HG03565 (cell line): Measurements from ENCODE around the gene CYP46A1.
A peak's percentile ranks its signal among the peaks of the same experiment; 100 is the strongest.

Experiments used
- ATAC-seq: cut with Tn5 transposase; IDR thresholded peaks from one replicate; pipeline ENCODE4 v1.9.1; 2021; ENCODE audit warnings: mild to moderate bottlenecking, moderate library complexity; ENCODE audit not compliant: unreplicated experiment

Gene CYP46A1

DNA sequence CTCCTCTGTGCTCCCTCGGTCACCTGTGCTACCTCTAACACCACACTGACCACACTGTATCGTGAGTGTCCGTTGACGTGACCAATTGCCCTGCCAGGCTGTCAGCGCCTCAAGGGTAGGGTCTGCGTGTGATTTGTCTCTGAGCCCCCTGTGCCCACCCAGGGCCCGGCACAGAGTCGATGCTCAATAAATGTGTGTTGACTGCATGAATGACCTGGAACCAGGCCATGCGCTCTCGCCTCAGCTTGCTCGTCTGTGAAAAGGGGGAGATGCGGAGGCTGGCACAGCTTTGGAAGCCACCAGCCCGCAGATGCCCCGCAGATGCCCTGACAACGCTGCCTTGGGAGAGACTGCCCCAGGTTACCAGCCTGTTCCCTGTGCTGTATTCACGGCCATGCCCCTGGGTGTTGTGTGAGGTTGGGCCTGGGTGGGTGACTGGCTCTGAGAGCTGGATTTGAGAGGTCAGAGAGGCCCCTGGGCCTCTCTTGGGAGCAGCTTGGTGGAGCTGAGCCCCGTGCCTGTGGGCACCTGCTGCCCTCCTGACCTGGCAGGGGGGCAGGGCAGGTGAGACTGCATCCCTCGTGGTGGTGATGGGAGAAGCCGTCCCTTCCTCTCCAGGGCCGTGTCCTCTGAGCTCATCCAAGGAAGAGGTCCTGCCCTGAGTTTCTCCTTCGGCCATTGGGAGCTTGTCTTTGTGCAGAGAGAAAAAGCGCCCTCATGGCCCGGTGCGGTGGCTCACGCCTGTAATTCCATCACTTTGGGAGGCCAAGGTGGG lies 43.2 kb downstream of the CYP46A1 start:
- ATAC-seq = no peak

DNA sequence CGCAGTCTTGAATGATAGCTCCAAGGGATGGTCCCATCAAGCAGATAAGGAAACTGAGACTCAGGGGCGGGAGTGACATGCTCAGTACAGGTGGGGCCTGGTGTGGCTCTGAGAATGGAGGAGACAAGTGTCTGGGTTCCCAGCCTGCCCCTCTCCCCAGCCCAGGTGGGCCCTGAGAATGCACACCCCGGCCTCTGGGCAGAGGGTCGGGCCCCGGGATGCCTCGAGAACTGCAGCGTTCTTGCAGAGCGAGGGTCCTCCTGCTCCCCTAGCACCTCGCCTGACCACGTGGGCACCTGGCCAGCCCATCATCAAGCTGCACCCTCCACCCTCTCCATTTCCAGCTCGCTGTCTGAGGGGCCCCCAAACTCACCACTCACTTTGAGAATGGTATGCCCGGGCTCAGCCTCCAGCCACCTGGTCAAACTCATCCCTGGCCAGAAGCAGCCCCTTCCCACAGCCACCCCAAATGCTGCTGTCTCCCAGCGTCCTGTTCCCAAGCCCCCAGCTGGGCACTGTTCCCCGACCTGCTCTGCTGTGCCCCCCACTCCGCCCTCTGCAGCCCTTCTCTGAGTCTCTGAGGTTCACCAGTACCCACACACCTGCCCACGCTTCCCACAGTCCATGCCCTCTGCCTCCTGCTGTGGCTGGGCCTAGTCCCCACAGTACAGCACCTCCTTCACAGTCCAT lies 44.3 kb downstream of the CYP46A1 start:
- ATAC-seq = no peak

DNA sequence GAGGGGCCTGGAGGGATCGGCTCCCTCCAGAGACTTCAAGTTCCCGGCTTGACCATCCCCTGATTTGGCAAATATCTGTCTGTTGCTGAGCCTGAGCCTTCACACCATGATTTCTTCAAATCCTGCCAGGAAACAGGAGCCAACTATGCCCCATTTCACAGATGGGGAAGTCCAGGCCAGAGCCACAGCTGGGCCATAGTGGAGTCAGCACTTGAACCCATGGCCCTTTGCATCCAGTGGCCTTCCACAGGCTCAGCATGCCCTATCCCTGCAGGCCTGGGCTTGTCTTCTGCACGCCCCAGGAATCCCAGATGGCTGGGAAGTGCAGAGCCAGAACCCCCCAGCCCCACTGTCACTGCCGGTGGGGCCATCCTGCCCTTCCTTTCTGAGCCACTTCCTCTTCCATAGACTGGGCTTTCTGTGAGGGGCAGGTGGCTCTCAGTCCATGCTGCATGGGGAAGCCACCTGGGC lies 44.9 kb downstream of the CYP46A1 start:
- ATAC-seq = no peak

DNA sequence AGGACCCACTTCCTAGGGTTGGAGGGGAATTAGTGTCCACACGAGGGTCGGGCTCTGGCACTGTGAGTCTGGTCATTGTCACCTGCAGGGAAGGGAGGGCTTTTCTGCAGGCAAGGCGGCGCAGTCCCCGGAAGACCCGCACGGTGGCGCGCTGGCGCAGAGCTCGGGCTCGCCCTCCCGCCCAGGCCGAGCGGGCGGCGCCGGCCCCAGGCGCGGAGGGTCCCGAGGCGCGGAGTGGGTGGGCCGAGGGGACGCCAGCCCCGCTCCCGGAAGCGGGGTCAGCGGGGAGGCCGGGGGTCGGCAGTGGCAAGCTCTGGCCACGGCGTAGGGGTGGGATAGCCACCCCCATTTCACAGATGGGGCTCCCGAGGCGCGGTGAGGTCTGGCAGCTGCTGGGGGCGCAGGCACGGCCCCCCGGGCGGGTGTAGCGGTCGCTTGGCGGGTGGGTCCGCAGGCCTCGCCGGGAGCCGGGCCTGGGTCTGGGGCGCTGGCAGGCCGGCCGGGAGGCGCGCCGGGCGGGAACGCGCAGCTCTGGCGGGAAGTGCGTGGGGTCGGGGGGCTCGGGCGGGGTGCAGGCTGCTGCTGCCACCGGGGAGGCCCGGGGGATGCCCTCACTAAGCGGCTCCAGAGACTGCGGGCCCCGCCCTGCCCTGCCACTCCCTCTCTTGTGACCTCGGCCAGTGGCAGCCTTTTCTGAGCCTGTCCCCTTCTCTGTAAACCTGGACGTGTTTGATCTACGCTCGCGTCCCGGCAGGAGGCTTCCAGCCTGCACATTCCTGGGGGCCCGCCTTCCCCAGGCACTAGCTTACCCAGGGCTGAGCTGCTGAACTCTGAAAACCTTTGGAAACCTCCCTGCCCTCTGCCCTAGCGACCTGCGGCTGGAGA lies 46.1 kb downstream of the CYP46A1 start:
- peak; percentile 77 for ATAC-seq

DNA sequence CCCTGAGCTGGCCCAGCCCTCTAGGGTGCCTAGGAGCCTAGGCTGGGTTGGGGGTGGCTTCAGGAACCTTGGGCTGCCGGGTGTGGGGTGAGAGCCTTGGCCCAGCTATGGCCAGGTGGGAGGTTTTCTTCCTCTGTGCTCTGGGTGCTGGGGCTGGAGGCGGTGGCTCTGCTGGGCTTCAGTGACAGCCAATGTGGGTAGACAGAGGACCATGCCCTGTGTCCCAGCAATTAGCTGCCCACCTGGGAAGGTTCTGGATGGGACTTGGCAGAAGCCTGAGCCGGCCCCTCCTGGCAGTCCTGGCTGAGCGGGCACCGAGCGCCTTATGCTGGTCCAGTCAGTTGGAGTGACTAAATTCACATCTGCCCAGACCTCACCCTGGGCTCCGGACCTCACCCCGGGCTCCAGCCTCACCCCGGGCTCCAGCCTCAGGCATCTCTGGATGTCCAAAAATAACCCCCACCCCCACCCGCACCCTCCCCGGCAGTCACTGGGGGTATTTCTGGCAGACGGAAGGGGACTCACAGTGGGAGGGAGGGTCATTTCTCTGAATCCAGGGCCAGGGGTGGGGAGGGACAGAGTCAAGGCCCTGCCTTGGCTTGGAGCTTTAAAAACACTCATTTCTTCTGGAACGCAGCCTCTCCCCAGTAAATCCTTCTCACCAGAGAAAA lies 46.9 kb downstream of the CYP46A1 start:
- no peak for ATAC-seq

DNA sequence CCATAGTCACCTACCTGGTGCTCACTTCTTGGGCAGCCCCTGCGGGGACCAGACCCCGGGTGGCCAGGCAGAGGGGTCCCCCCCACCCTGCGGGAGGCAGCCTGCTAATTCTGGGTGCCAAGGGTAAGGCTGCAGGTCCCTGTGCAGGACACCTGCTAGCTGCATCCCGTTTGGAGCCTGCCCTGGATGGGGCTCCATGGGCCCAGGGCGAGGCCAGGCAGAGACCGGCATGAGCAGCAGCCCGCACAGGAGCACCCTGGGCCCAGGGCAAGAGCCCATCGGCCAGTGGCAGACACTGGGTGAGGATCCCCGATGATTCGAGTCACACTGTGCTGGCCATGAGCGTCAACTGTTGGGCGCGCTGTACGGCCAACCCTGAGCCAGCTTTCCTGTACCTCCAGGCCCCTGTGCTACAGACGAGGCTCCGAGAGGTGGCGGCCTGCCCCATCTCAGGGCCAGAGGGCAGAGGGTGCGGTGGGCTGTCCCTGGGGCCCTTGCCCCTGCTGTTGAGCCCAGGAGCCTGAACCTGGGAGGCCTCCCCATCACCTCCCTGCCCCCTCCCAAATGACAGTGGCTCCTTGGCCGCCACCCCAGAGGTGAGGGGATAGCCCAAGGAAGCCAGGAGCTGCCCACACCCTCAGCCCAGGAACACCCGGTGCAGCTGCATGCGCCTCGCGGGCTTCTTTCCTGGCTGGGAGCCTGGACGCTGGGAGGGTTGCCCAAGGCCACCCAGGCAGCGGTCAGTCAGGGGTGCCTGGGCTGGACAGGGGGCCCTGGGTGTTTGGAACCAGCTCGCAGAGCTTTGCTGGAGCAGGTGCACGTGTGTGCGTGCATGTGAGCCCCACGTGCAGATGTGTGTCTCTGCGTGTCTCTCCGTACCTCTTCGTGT lies 47.7 kb downstream of the CYP46A1 start:
- ATAC-seq = no peak

DNA sequence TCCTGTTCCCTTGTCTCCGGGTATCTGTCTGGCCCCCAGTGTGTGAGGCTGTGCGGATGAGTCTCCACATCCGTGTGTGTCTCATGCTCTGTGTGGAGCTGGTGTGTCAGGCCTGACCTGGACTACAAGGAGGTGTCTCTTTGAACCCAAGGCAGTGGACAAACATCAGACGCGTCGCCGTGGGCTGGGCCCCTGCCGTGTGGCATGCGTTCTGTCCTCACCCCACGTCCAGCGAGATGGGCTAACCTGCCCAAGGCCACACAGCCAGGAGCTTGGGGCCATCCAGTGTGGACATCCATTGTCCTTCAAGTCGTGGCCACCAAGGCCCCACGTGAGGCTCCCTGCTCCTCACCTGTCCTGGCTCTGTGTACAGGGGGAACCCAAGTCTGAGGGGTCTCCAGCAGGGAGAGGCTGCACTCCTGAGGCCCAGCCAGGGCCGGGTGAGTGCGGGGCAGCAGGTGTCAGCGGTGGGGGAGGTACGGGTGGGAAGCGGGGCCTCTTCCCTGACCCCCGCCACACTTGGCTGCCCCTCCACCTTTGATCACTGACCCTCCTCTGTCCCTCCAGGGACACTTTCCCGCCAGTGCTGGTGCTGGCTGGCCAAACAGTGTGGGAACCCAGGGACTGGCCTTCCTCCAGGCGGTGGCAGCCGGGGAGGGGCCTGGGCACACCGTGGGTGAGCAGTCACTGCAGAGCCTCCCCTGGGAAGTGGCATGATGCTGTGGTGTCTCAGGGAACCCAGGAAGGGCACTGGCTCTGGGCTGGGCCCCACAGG lies 48.5 kb downstream of the CYP46A1 start:
- no peak for ATAC-seq

DNA sequence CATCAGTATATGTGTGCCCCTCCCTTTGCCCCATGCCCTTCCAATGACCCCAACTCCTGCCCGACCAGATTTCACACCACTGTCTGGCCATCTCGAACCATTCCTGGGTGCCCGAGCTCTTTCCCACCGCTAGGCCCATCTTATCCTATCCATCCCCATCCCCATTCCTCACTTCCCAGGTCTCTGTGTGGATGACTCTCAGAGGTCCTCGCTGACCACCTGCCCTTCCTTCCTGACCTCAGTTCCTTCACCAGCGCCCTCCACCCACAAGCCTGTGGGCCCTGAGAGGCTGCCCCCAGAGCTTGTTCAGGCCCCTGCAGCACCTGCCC lies 49.1 kb downstream of the CYP46A1 start:
- no peak for ATAC-seq

DNA sequence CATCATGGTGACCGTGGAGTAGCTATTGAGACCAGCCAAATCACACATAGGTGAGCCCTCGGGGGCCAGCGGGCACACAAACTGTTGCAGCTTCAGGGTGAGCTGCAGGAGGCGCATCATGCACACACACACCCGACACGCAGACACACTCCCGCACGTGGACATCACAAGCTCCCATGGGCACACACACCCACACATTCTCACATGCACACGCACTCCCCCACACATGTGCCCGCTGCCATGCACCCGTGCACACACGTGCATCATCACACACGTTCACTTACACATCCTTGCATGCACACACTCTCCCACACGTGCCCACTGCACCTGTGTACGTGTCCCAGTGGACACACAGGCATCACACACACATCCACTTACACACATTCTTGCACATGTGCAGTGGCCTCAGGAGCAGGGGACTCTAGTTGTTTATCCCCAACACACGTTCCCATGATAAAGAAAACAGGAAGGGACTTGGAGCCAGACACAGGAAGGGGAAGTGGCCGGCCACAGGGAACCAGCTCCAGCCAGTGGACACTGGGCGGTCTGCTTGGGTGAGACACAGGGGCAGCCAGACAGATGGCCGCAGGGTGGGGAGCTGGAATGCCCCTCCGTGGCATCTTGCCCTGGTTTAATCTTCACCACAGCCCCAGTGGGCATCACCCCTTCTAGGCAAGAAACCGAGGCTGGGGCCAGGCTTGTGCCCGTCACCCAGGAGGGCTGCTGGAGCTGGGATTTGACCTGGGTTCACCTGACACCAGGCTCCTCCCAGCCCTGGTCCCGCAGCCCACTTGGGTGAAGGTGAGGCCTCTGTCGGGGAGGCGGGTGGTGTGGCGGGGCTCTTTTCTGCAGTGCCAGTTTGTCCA lies 49.7 kb downstream of the CYP46A1 start:
- ATAC-seq = no peak

DNA sequence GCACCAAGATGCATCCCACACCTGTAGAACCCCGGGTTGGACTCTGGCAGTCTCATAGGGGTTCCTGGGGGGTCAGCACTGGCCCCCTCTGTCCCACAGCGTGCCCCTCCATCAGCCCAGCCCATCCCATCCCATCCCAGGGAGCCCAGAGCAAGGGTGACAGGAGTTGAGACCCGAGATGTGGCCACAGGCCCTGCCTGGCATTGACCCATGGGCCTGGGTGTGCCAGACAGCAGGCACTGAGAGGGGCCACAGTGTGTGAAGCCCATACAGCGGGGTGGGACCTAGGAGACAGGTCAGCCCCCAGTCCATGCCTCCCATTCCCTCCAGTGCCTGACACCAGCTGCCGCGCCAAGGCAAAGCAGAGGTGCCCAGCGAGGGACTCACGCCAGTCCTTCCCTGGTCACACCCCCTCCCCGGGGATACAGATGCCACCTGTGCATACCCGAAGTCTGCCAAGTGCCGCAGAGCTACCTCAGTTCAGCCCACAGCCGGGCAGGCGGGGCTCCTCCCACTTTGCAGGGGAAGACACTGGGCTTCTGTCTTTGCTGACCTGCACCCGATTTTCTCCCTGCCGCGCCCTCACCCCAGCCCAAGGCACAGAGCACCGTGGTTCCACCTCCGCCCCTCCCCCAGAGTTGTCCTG lies 50.4 kb downstream of the CYP46A1 start:
- no peak for ATAC-seq

DNA sequence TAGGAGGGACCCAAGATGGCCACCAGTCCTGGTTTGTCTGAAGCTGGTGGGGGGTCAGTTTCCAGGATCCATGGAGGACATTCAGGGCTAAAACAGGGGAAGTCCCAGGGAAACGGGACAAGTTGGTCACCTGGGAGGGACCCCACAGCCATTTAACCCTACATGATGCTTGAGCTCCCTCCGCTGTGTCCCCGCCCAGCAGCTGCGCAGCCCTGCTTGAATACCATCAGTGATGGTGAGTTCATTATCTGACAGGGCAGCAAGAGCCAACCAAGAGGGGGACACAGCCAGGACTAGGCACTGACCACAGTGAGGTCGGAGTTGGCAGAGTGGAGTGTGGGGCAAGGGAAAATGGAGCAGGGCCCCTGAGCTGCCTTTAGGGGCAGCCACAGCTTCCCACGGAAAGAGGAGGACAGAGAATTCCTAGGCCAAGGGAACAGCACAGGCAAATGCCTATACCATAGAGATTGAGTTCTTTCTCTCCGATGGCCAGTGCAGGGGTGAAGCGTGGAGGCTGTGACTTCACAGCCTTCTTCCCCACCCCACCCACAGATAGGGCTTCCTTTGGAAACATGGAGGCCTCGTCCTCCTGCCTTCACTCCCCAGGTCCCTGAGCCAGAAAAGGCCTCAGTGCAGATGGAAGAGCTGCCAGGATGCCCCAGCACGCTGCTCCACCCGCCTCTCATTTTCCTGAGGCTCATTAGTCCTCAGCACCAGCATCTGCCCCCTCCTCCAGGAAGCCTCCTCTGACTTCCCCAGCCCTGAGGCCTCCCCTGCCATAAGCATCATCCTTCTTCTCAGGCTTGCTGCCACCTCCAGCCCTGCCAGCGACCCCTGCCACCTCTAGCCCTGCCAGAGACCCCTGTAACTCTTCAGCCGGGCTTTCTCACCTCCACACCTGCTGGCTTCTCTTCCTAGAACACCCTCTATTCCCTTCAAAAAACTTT lies 51.4 kb downstream of the CYP46A1 start:
- ATAC-seq = no peak

DNA sequence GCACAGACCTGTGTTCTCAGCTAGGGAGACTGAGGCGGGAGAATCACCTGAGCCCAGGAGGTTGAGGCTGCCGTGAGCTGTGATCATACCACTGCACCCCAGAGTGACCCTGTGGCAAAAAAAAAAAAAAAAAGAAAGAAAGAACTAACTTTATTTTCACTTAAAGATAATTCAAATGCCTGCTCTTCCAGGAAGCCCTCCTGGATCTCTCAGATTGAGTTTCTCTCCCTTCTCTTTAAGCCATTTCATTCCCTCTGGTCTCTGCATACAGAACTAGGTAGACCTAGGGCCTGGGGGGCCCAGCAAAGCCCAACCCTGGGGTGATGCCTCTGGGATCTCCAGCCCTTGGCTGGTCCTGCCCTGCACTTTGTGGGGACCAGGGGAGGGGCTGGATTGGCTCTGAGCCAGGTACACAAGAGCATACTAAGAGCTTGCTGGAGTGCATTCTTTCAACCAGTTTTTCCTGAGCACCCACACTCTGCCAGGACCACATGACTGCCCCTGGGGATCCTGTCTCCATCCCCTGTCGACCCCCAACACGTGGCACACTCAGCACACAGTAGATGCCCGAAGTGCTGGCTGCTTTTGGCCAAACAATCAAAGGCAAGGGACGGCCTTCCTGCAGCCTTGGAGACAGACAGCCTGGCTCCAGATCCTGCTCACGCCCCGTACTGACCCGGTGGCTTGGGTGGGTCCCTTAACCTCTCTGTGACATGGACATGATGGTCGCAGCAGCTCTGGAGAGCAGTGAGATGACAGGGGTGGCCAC lies 52.7 kb downstream of the CYP46A1 start:
- no peak for ATAC-seq

DNA sequence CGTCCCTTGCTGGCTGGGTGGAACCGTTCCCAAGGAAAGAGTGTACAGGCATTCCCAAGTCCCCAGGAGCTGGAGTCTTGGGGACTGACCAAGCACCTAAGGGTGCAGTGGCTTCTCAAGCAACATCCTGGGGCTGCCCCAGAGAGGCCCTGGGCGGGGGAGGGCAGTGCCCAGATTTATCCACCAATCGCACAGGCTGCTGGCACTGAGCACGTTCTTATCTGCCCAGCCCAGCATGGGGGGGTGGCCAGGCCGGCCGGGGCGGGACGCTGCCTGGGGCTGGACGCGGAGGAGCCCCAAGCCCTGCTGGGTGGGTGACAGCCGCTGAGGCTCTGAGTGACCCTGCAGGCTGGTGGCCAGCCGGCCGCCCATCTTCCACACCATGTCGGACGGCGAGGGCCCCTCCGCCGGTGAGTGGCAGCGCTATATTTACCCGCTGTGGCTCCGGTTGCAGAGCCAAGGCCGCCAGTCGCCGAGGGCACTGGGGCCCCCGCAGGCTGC lies 53.4 kb downstream of the CYP46A1 start:
- ATAC-seq = no peak

DNA sequence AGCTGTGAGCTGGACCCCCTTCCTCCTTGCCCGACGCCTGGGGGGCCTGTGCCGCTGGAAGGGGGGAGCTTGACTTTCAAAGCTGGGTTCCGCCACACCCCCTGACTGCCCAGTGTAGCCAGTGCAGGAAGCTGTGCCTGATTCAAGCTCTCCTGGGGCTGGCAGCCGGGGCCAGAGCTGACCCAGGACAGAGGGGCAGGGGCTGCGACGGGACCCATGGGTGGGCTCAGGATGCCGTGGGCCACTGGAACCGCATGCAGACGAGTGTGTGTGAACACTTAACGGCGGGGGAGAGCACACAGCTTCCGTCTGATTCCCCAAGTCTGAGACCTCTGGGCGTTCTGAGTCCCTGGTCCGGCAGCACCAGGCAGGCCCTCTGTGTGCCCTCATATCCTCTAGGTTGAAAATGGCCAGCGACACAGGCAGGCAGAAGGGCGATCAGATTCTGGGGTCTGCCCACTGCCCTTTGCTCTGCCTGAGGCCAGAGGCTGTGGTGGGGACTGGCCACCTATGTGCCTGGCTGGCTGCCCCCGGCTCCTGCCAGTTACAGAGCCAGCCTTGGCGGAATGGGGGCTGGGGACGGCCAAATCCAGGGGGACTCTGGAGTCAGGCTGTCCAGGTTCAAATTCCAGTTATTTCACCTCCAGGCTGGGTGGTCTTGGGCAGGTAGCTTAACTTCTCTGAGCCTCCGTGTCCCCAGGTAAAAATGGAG lies 54.0 kb downstream of the CYP46A1 start:
- no peak for ATAC-seq

DNA sequence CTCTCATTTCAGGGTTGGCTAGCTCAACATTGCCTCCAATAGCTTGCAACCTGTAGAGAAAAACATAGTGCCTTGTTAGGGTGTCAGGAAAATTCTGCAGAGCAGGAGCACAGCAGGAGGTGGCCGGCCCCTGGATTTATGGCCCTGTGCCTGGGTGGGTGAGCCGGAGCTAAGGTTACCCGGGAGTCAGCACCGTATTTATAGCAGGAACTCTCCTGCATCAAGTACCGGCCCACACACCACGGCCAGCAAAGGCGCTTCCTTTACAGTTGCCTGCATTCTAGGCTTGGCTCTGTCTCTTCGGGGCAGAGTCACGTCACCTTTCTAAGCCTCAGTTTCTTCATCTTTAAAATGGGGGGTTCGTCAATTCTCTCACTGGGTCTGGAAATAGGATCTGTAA lies 56.3 kb downstream of the CYP46A1 start:
- ATAC-seq = no peak
